ENCODE data around the gene PAPSS2.

GRCh38 chr10:87767253-87767652 lies 107.6 kb downstream of the PAPSS2 start:
- TF ChIP-seq CTCF (IDR thresholded peaks at IDR 0.05) (no peak), ZNF121 (CRISPR knock-in tag; IDR thresholded peaks at IDR 0.05) (no peak), TEAD4 (CRISPR knock-in tag; IDR thresholded peaks at IDR 0.05) (no peak), NFE2L1 (CRISPR knock-in tag; IDR thresholded peaks at IDR 0.05) (no peak), RELA (CRISPR knock-in tag; IDR thresholded peaks at IDR 0.05; ENCODE audit: borderline replicate concordance) (no peak), MAX (CRISPR knock-in tag; IDR thresholded peaks at IDR 0.05) (no peak), ZNF317 (CRISPR knock-in tag; IDR thresholded peaks at IDR 0.05; ENCODE audit: borderline replicate concordance, low read depth) (no peak)
- TF ChIP-seq, protein P1, sequence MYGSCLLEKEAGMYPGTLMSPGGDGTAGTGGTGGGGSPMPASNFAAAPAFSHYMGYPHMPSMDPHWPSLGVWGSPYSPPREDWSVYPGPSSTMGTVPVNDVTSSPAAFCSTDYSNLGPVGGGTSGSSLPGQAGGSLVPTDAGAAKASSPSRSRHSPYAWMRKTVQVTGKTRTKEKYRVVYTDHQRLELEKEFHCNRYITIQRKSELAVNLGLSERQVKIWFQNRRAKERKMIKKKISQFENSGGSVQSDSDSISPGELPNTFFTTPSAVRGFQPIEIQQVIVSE (CRISPR knock-in tag; IDR thresholded peaks at IDR 0.05; ENCODE audit: borderline replicate concordance): no peak
- TF ChIP-seq, protein P2, sequence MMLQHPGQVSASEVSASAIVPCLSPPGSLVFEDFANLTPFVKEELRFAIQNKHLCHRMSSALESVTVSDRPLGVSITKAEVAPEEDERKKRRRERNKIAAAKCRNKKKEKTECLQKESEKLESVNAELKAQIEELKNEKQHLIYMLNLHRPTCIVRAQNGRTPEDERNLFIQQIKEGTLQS (CRISPR knock-in tag; conservative IDR thresholded peaks at IDR 0.05): no peak
- TF ChIP-seq, protein P3, sequence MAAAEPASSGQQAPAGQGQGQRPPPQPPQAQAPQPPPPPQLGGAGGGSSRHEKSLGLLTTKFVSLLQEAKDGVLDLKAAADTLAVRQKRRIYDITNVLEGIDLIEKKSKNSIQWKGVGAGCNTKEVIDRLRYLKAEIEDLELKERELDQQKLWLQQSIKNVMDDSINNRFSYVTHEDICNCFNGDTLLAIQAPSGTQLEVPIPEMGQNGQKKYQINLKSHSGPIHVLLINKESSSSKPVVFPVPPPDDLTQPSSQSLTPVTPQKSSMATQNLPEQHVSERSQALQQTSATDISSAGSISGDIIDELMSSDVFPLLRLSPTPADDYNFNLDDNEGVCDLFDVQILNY (CRISPR knock-in tag; IDR thresholded peaks at IDR 0.05): no peak

Data from WTC11 (cell line).